K562 (cell line): ENCODE measurements around the gene LRCOL1. TPM values are rescaled to one million over a fixed set of nuclear protein-coding genes. Genes with fewer than 3 reads are reported as not detected.

Experiments used
- ATAC-seq: fragments of 200-7000 bp; cut with Tn5 transposase; 3 replicates; pipeline ENCODE4 v1.9.1; 2020; ENCODE audit warnings: moderate library complexity
- Bru-seq: library from RNA; stranded (reverse); fragments of 400-500 nt; gene quantifications from one replicate; lab custom pipeline; 2021; lab: Mats Ljungman, UMichigan
- BruChase-seq, 2 experiments: library from RNA; stranded (reverse); fragments of 400-500 nt; gene quantifications; one replicate each; lab custom pipeline; 2021; lab: Mats Ljungman, UMichigan
- BruUV-seq: library from RNA; stranded (reverse); fragments of 400-500 nt; replicated peaks from 2 replicates; lab custom pipeline; 2021; lab: Mats Ljungman, UMichigan
- CTCF ChIA-PET: fragments of 300-600 bp; formaldehyde crosslinking; extraction: SDS; loops from one replicate; lab custom pipeline; 2021; ENCODE audit warnings: low intra/inter-chr PET ratio; lab: Yijun Ruan, JAX
- POLR2A ChIA-PET: fragments of 300-600, 350-650 bp; sonication (Branson Sonifier 250); formaldehyde crosslinking; extraction: SDS; loops from one replicate; lab custom pipeline; 2021; ENCODE audit warnings: antibody characterized with exemption, inconsistent platforms; lab: Yijun Ruan, JAX
- DNase-seq, 4 experiments: peaks; one replicate each; pipeline versions ENCODE4 v3.0.0 to v3.0.0-alpha.2; 2011 to 2018; ENCODE audit warnings: low spot score in 3 of 4, mixed read lengths in 3 of 4; ENCODE audit errors: extremely low read depth in 1 of 4
- FAIRE-seq: peaks from 2 replicates; lab custom pipeline; 2011; peaks lifted over from hg19 to GRCh38; lab: Jason Lieb, UNC
- H2AFZ ChIP-seq: 2 replicates; pipeline ENCODE4 v1.6.0; 2011; ENCODE audit warnings: low read depth, low read length, control low read depth, inconsistent platforms
- H3K27ac ChIP-seq: fragments of 200-600 bp; 3 replicates; pipeline ENCODE4 v1.8.0; 2011; ENCODE audit warnings: low read depth, mild to moderate bottlenecking, control low read depth, inconsistent platforms, low read length, moderate library complexity, mixed read lengths; ENCODE audit errors: extremely low read depth
- H3K27me3 ChIP-seq, 2 experiments: fragments of 300-600 bp in 1 of 2; 2 replicates in 1 of 2; 3 replicates in 1 of 2; pipeline versions ENCODE4 v1.6.0 to v1.8.0; 2011; ENCODE audit warnings: inconsistent platforms in 2 of 2, low read length in 2 of 2, mild to moderate bottlenecking in 1 of 2, mixed read lengths in 1 of 2, moderate library complexity in 1 of 2; ENCODE audit not compliant: control insufficient read depth in 2 of 2, insufficient read depth in 2 of 2
- H3K36me3 ChIP-seq: fragments of 300-600 bp; 3 replicates; pipeline ENCODE4 v1.8.0; 2011; ENCODE audit warnings: mild to moderate bottlenecking, low read length, inconsistent platforms; ENCODE audit not compliant: control insufficient read depth, insufficient read depth
- H3K4me1 ChIP-seq, 2 experiments: fragments of 200-600 bp in 1 of 2; replicated peaks in 1 of 2; 2 replicates in 1 of 2; 3 replicates in 1 of 2; pipeline versions ENCODE4 v1.5.1 to v1.8.0; 2011; ENCODE audit warnings: inconsistent platforms in 2 of 2, low read length in 2 of 2, mild to moderate bottlenecking in 1 of 2, mixed read lengths in 1 of 2, moderate library complexity in 1 of 2; ENCODE audit not compliant: control insufficient read depth in 2 of 2, insufficient read depth in 2 of 2
- H3K4me2 ChIP-seq: 2 replicates; pipeline ENCODE4 v1.6.1; 2011; ENCODE audit warnings: low read length, control low read depth, inconsistent platforms, mixed read lengths; ENCODE audit not compliant: insufficient read depth
- H3K4me3 ChIP-seq: fragments of 200-600 bp; sonication (generic), shearing (Covaris generic); 2 replicates; pipeline ENCODE4 v1.5.1; 2016; ENCODE audit warnings: control low read depth, inconsistent platforms
- H3K79me2 ChIP-seq: fragments of 200-600 bp; 3 replicates; pipeline ENCODE4 v1.8.0; 2011; ENCODE audit warnings: low read length, inconsistent platforms; ENCODE audit not compliant: control insufficient read depth, insufficient read depth
- H3K9ac ChIP-seq, 2 experiments: 2 replicates each; pipeline versions ENCODE4 v1.6.0 to v1.6.1; 2011; ENCODE audit warnings: low read depth in 2 of 2, low read length in 2 of 2, control low read depth in 1 of 2, inconsistent platforms in 1 of 2, mild to moderate bottlenecking in 1 of 2, mixed read lengths in 1 of 2; ENCODE audit not compliant: insufficient read depth in 1 of 2
- H3K9me1 ChIP-seq: one replicate; pipeline ENCODE4 v1.6.0; 2011; ENCODE audit warnings: inconsistent platforms, mild to moderate bottlenecking, low read length, moderate library complexity; ENCODE audit not compliant: control insufficient read depth, insufficient read depth
- H3K9me3 ChIP-seq: replicated peaks from 2 replicates; pipeline ENCODE4 v1.5.1; 2011; ENCODE audit warnings: low read depth, low read length, inconsistent platforms; ENCODE audit not compliant: control insufficient read depth, insufficient read depth
- H4K20me1 ChIP-seq: replicated peaks from 2 replicates; pipeline ENCODE4 v1.6.1; 2011; ENCODE audit warnings: low read length, inconsistent platforms, mixed read lengths; ENCODE audit not compliant: control insufficient read depth, insufficient read depth
- CEBPZ ChIP-seq: fragments of 150-350 bp; IDR thresholded peaks from 2 replicates; pipeline ENCODE4 v1.6.1; 2014; ENCODE audit warnings: low read depth, mild to moderate bottlenecking, low read length, borderline replicate concordance
- WGBS: fragments of 100-300 bp; shearing (Covaris generic); methylation state at CpG from one replicate; pipeline ENCODE4 v1.1.6; 2016; ENCODE audit warnings: low coverage, mixed read lengths; ENCODE audit not compliant: insufficient coverage; ENCODE audit errors: missing lambda C conversion rate; 5-methylcytosine and 5-hydroxymethylcytosine counted together
- in situ Hi-C: fragments of 300-500 bp; cut with MboI; formaldehyde crosslinking; loops from 4 replicates; pipeline ENCODE4 v1.15.0; 2018; ENCODE audit warnings: inconsistent platforms, mixed read lengths
- intact Hi-C: fragments of 100-400 bp; cut with micrococcal nuclease; formaldehyde crosslinking; loops from 2 replicates; pipeline ENCODE4 v1.14.2; 2022
- long read RNA-seq, 3 experiments: library from polyadenylated mRNA in 2 of 3; library from RNA in 1 of 3; unstranded in 2 of 3; stranded (forward) in 1 of 3; transcript quantifications; one replicate each; pipeline ENCODE4 v2.0.0, GENCODE V29; 2019 to 2022
- polyA minus RNA-seq, 3 experiments: library from RNA; depleted of rRNA, polyadenylated mRNA; stranded (reverse); fragments of >200 nt; gene quantifications; 2 replicates each; pipeline ENCODE4 v1.2.3, GENCODE V29; 2011
- polyA plus RNA-seq, 8 experiments: library from polyadenylated mRNA; depleted of rRNA in 4 of 8; stranded (reverse) in 5 of 8; unstranded in 3 of 8; fragments of >200 nt; fragmentation: Nextera tagmentation in 2 of 8; fragmentation: Illumina TruSeq in 1 of 8; extraction: Ambion mirVana in 2 of 8; extraction: Trizol in 1 of 8; gene quantifications; 2 replicates each; pipeline versions ENCODE4 v1.2.1 to v1.2.3, GENCODE V29; 2011 to 2014; ENCODE audit warnings: inconsistent platforms in 1 of 8, missing spikeins in 1 of 8
- total RNA-seq, 7 experiments: library from RNA; depleted of rRNA in 6 of 7; stranded (reverse); fragments of >200 nt in 6 of 7; fragmentation: Illumina TruSeq in 2 of 7; extraction: Trizol in 2 of 7; gene quantifications; 2 replicates each; pipeline versions ENCODE4 v1.2.1 to v1.2.3, GENCODE V29; 2011 to 2021; ENCODE audit warnings: low replicate concordance in 1 of 7

LRCOL1 gene
- not detected in 2 replicates for total RNA-seq (2011; cell fraction: chromatin; rRNA removed; ENCODE audit: low replicate concordance)
- not detected in 2 replicates for total RNA-seq (2011; cell fraction: nucleolus; rRNA removed)
- not detected in 2 replicates for total RNA-seq (2011; cell fraction: nucleoplasm; rRNA removed)
- total RNA-seq (2014; rRNA removed) (not detected in 2 replicates), total RNA-seq (2014; rRNA removed; fragmentation: Illumina TruSeq; extraction: Trizol) (not detected in 2 replicates), total RNA-seq (2015; rRNA removed; fragmentation: Illumina TruSeq; extraction: Trizol) (not detected in 2 replicates), total RNA-seq (2021) (not detected in 2 replicates), polyA plus RNA-seq (2011; rRNA removed) (not detected in 2 replicates), polyA plus RNA-seq (2014; fragmentation: Illumina TruSeq; extraction: Trizol) (not detected in 2 replicates), polyA plus RNA-seq (2014; fragmentation: Nextera tagmentation; extraction: Ambion mirVana) (not detected), polyA plus RNA-seq (2014; rRNA removed) (not detected in 2 replicates), polyA minus RNA-seq (2011; rRNA and poly(A)+ RNA removed) (not detected in 2 replicates), Bru-seq, nascent RNA (percentile 15 among the genes with signal in this experiment), BruChase-seq, experiment 1, labeled RNA remaining after a 2-hour chase (not detected), BruChase-seq, experiment 2, labeled RNA remaining after a 6-hour chase (percentile 11 among the genes with signal in this experiment)
- polyA plus RNA-seq (2011; cell fraction: cytosol; rRNA removed): 0.09 TPM in 1 of 2 replicates, not detected in the other
- polyA plus RNA-seq (2011; cell fraction: nucleus; rRNA removed): 0.20 TPM in 1 of 2 replicates, not detected in the other
- polyA plus RNA-seq (2012): not detected in 2 replicates
- polyA minus RNA-seq (2011; cell fraction: cytosol; rRNA and poly(A)+ RNA removed): not detected in 2 replicates
- not detected in 2 replicates for polyA minus RNA-seq (2011; cell fraction: nucleus; rRNA and poly(A)+ RNA removed)
- long read RNA-seq, experiment 1: 0 reads
- long read RNA-seq, experiment 2: 0 reads
- long read RNA-seq, experiment 3: 0 reads

- H3K4me3 ChIP-seq: no peak within 1 kb of the TSS
- H3K9me3 ChIP-seq: no peaks in the 10 kb centered on the region; the same call in 1 of the 2 replicates
- peaks cover 40 to 64% of the 10 kb centered on the region in 2 experiments for H3K27me3 ChIP-seq
- peaks cover 0 to 24% of the 10 kb centered on the region in 2 experiments; a peak in 3 of 5 replicates for H3K4me1 ChIP-seq
- no peak within 1 kb of the TSS for H3K4me2 ChIP-seq
- TF ChIP-seq CEBPZ: no peak
- H3K27ac ChIP-seq: no peak within 1 kb of the TSS
- WGBS: 10% methylated on average over 28 of the region's 35 CpGs
- no peaks in the 10 kb centered on the region for H3K79me2 ChIP-seq
- H3K9ac ChIP-seq: peak within 1 kb of the TSS in 1 of 2 experiments; percentile 27; a peak in 2 of 4 replicates
- FAIRE-seq (no peak), ATAC-seq (no peak), DNase-seq (no peak)
- H3K9me1 ChIP-seq: no peaks in the 10 kb centered on the region
- no peaks in the 10 kb centered on the region; the same call in 1 of the 2 replicates for H4K20me1 ChIP-seq
- in situ Hi-C loops: no loop called here
- CTCF ChIA-PET: no interaction called here
- no peaks in the 10 kb centered on the region for H3K36me3 ChIP-seq
- POLR2A ChIA-PET: interaction anchor here (0.9 to 2.4 kb wide), 2 partner anchors 9 to 11 kb away, joined by 3 to 8 read pairs; no protein-coding TSS in a partner anchor
- no peak within 1 kb of the TSS for H2AFZ ChIP-seq
- intact Hi-C loops: no loop called here
- no TSS peak for BruUV-seq
Observed at GRCh38 chr12:132610051-132610759, at the start of gene LRCOL1. Gene LRCOL1, minus strand, starts transcription at chr12:132610582. Its CDS starts 4,331 bp downstream, at chr12:132606251.
